Measurements from ENCODE around the gene CCDC68. TPM values are rescaled to one million over a fixed set of nuclear protein-coding genes. Genes with fewer than 3 reads are reported as not detected.

Gene CCDC68
- total and polyA plus RNA-seq, 2 of the 13 experiments (the other 11 are each of a cell fraction or from before 2014, with no cell fraction given), result 4.6 to 13.3 TPM

DNA sequence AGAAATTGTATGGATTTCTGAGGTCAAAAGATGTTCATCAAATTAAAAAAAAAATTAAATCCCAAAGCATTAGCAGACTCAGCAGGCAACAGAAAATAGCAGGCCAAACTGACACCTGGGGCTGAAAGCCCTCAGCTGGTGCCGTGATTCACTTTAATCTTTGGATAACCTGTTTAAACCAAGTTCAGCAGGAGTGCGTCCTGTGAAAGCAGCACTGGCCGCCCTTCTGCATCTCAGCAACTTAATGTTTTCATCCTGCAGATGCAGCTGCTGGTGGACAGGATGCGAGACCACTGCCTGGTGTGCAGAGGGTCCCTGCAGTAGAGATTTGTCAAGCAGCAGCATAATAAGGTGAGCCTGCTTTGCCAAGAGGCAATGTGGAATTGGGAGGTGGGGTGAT, 41.2 kb downstream of the CCDC68 start (continued):
- TF ChIP-seq ZNF777 (CRISPR knock-in tag; IDR thresholded peaks at IDR 0.05), result no peak
- TF ChIP-seq ZNF891 (CRISPR knock-in tag; IDR thresholded peaks at IDR 0.05), result no peak
- TF ChIP-seq ZNF451 (CRISPR knock-in tag; IDR thresholded peaks at IDR 0.05), result no peak
- no peak for TF ChIP-seq XBP1 (CRISPR knock-in tag; IDR thresholded peaks at IDR 0.05)

DNA sequence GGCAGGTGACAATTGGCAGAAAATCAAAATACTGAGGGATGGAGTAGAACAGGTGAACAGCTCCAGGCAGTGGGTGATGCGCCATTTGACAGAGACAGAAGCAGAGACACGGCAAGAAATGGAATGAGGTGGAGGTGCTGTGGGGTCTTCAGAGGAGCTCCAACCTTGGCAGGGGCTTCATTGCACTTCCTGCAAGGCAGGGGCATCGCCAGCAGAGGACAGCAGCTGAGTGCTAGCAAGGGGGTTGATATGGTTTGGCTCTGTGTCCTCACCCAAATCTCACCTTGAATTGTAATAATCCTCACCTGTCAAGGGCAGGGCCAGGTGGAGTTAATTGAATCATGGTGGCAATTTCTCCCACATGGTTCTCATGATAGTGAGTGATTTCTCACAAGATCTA, 42.8 kb downstream of the CCDC68 start:
- H3K9ac ChIP-seq (ENCODE audit: insufficient read depth, low read depth, low read length), result no peak overlapping the region
- CTCF ChIA-PET (ENCODE audit: low intra/inter-chr PET ratio, low total read pairs), result interaction anchor here (1.1 kb wide), 1 partner anchor 66 kb away, joined by 4 read pairs; no protein-coding TSS in a partner anchor
- H3K4me3 ChIP-seq (replicated peaks in 1 of 3; ENCODE audit: insufficient read depth in 1 of 3, low read depth in 2 of 3, low read length in 3 of 3), result no peak overlapping the region
- ATAC-seq, result peak; percentile 47; the same call in 2 of the 3 replicates
- no peak overlapping the region for H2AFZ ChIP-seq (ENCODE audit: low read length)
- no TSS peak for BruUV-seq (replicated peaks)
- no peaks in the 10 kb centered on the region for H3K79me2 ChIP-seq (ENCODE audit: insufficient read depth, low read length)
- 91% methylated on average over 3 of the region's 3 CpGs for WGBS (ENCODE audit: low lambda C conversion rate)
- H3K4me2 ChIP-seq (ENCODE audit: low read depth, low read length), result no peak overlapping the region
- no peaks in the 10 kb centered on the region for H3K4me1 ChIP-seq (ENCODE audit: insufficient read depth, low read length)
- H3K9me3 ChIP-seq (ENCODE audit: low read length), result no peaks in the 10 kb centered on the region
- DNase-seq (ENCODE audit: low spot score), result no peak
- in situ Hi-C loops (cut with HindIII; ENCODE audit: extremely low pct_ligation_motif_present, low pct_unique_long_range_greater_than_20kb), result no loop called here
- H4K20me1 ChIP-seq (ENCODE audit: insufficient read depth, low read length), result no peaks in the 10 kb centered on the region
- H3K27ac ChIP-seq (ENCODE audit: extremely low read length, insufficient read depth, low read length), result no peak overlapping the region
- no peaks in the 10 kb centered on the region for H3K27me3 ChIP-seq (ENCODE audit: control insufficient read depth in 1 of 2, insufficient read depth in 2 of 2, low read length in 2 of 2)
- TF ChIP-seq STAG1 (CRISPR knock-in tag; IDR thresholded peaks at IDR 0.05) (peak; percentile 57), SMC3 (IDR thresholded peaks at IDR 0.05; ENCODE audit: low read length) (peak; percentile 14; the same call in 1 of the 2 replicates)
- TF ChIP-seq, protein P1, sequence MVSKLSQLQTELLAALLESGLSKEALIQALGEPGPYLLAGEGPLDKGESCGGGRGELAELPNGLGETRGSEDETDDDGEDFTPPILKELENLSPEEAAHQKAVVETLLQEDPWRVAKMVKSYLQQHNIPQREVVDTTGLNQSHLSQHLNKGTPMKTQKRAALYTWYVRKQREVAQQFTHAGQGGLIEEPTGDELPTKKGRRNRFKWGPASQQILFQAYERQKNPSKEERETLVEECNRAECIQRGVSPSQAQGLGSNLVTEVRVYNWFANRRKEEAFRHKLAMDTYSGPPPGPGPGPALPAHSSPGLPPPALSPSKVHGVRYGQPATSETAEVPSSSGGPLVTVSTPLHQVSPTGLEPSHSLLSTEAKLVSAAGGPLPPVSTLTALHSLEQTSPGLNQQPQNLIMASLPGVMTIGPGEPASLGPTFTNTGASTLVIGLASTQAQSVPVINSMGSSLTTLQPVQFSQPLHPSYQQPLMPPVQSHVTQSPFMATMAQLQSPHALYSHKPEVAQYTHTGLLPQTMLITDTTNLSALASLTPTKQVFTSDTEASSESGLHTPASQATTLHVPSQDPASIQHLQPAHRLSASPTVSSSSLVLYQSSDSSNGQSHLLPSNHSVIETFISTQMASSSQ (IDR thresholded peaks at IDR 0.05; ENCODE audit: low read depth), result no peak
- TF ChIP-seq, protein P1 (CRISPR knock-in tag; IDR thresholded peaks at IDR 0.05; ENCODE audit: borderline replicate concordance), result no peak
- TF ChIP-seq, protein P2, sequence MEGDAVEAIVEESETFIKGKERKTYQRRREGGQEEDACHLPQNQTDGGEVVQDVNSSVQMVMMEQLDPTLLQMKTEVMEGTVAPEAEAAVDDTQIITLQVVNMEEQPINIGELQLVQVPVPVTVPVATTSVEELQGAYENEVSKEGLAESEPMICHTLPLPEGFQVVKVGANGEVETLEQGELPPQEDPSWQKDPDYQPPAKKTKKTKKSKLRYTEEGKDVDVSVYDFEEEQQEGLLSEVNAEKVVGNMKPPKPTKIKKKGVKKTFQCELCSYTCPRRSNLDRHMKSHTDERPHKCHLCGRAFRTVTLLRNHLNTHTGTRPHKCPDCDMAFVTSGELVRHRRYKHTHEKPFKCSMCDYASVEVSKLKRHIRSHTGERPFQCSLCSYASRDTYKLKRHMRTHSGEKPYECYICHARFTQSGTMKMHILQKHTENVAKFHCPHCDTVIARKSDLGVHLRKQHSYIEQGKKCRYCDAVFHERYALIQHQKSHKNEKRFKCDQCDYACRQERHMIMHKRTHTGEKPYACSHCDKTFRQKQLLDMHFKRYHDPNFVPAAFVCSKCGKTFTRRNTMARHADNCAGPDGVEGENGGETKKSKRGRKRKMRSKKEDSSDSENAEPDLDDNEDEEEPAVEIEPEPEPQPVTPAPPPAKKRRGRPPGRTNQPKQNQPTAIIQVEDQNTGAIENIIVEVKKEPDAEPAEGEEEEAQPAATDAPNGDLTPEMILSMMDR (CRISPR knock-in tag; IDR thresholded peaks at IDR 0.05), result peak; percentile 53
- POLR2A ChIA-PET, result no interaction called here
- FAIRE-seq, result no peak
- H3K36me3 ChIP-seq (replicated peaks in 1 of 2; ENCODE audit: control insufficient read depth in 1 of 2, insufficient read depth in 2 of 2, low read length in 2 of 2), result 0 out of 5 replicates have a peak, but pooled peaks cover 0 to 2% of the 10 kb centered on the region in 2 experiments
- intact Hi-C loops (cut with micrococcal nuclease; ENCODE audit: unreplicated experiment), result loop anchor here (1.0 kb wide), 1 partner anchor 67 kb away; no protein-coding TSS in a partner anchor

Measured in HepG2 (cell line).